HepG2 (cell line): ENCODE results near the gene CARHSP1. TPM values are rescaled to one million over a fixed set of nuclear protein-coding genes. Genes with fewer than 3 reads are reported as not detected.

Source experiments
- AHR ChIP-seq: IDR thresholded peaks from 2 replicates; pipeline ENCODE4 v1.6.1; 2018; ENCODE audit warnings: missing genetic modification reagents, missing compliant biosample characterization
- FOXK2 ChIP-seq: fragments of 450-650 bp; IDR thresholded peaks from 2 replicates; pipeline ENCODE4 v1.6.1; 2016
- GABPA ChIP-seq, 2 experiments: IDR thresholded peaks; 2 replicates each; pipeline ENCODE4 v1.6.1; 2011 to 2016; ENCODE audit warnings: low read depth in 2 of 2, low read length in 1 of 2, missing biosample characterization in 1 of 2, missing genetic modification characterization in 1 of 2
- KLF6 ChIP-seq: IDR thresholded peaks from 2 replicates; pipeline ENCODE4 v1.8.0; 2016; ENCODE audit warnings: missing biosample characterization, missing genetic modification reagents
- MXD4 ChIP-seq: IDR thresholded peaks from 2 replicates; pipeline ENCODE4 v1.6.1; 2016; ENCODE audit warnings: mild to moderate bottlenecking, missing biosample characterization, missing genetic modification reagents
- NCOA1 ChIP-seq: sonication (generic); formaldehyde crosslinking; IDR thresholded peaks from 2 replicates; pipeline ENCODE4 v1.9.0; 2021; ENCODE audit warnings: missing genetic modification reagents
- PAF1 ChIP-seq: IDR thresholded peaks from 2 replicates; pipeline ENCODE4 v1.6.1; 2016; ENCODE audit warnings: missing genetic modification reagents, missing compliant biosample characterization
- RFX1 ChIP-seq: fragments of 450-650 bp; IDR thresholded peaks from 2 replicates; pipeline ENCODE4 v1.6.1; 2017
- TARDBP ChIP-seq: sonication (generic); formaldehyde crosslinking; IDR thresholded peaks from 2 replicates; pipeline ENCODE4 v1.8.0; 2022; ENCODE audit warnings: mild to moderate bottlenecking, missing genetic modification reagents
- TBL1XR1 ChIP-seq: fragments of 150-350 bp; IDR thresholded peaks from 2 replicates; pipeline ENCODE4 v1.6.1; 2014; ENCODE audit warnings: borderline replicate concordance, low read length; ENCODE audit not compliant: partially characterized antibody
- ZBTB21 ChIP-seq: sonication (generic); formaldehyde crosslinking; IDR thresholded peaks from 2 replicates; pipeline ENCODE4 v1.4.0; 2020; ENCODE audit warnings: missing genetic modification reagents
- ZNF260 ChIP-seq: sonication (generic); formaldehyde crosslinking; IDR thresholded peaks from 2 replicates; pipeline ENCODE4 v1.4.0; 2020; ENCODE audit warnings: missing genetic modification reagents, low read depth, mild to moderate bottlenecking, borderline replicate concordance
- ZNF879 ChIP-seq: sonication (generic); formaldehyde crosslinking; IDR thresholded peaks from 2 replicates; pipeline ENCODE4 v1.8.1; 2023; ENCODE audit warnings: missing genetic modification reagents
- polyA plus RNA-seq, 8 experiments: library from polyadenylated mRNA; depleted of rRNA in 3 of 8; stranded (reverse) in 7 of 8; unstranded in 1 of 8; fragments of >200 nt; fragmentation: Illumina TruSeq in 4 of 8; extraction: Trizol in 4 of 8; gene quantifications; 2 replicates each; pipeline versions ENCODE4 v1.2.1 to v1.2.3, GENCODE V29; 2011 to 2016; ENCODE audit warnings: low read depth in 4 of 8, missing spikeins in 1 of 8, mixed read lengths in 1 of 8; ENCODE audit not compliant: insufficient read depth in 1 of 8
- total RNA-seq, 5 experiments: library from RNA; depleted of rRNA; stranded (reverse); fragments of >200 nt; fragmentation: Illumina TruSeq; extraction: Trizol; gene quantifications; 2 replicates each; pipeline ENCODE4 v1.2.3, GENCODE V29; 2016; ENCODE audit warnings: low read depth in 1 of 5
- TF ChIP-seq, protein P1 (sequence below): sonication (generic); formaldehyde crosslinking; IDR thresholded peaks from 2 replicates; pipeline ENCODE4 v1.4.0; 2020; ENCODE audit warnings: mild to moderate bottlenecking, missing genetic modification reagents
- TF ChIP-seq, protein P2 (sequence below): sonication (generic); formaldehyde crosslinking; IDR thresholded peaks from 2 replicates; pipeline ENCODE4 v1.4.0; 2020; ENCODE audit warnings: missing genetic modification reagents, borderline replicate concordance
- TF ChIP-seq, protein P3 (sequence below): sonication (generic); formaldehyde crosslinking; IDR thresholded peaks from 2 replicates; pipeline ENCODE4 v1.4.0; 2020; ENCODE audit warnings: missing genetic modification reagents, mild to moderate bottlenecking, borderline replicate concordance

CARHSP1 gene
- total and polyA plus RNA-seq, 2 of the 13 experiments (the other 11 are each of a cell fraction or from before 2014, with no cell fraction given): 173 to 345 TPM

DNA sequence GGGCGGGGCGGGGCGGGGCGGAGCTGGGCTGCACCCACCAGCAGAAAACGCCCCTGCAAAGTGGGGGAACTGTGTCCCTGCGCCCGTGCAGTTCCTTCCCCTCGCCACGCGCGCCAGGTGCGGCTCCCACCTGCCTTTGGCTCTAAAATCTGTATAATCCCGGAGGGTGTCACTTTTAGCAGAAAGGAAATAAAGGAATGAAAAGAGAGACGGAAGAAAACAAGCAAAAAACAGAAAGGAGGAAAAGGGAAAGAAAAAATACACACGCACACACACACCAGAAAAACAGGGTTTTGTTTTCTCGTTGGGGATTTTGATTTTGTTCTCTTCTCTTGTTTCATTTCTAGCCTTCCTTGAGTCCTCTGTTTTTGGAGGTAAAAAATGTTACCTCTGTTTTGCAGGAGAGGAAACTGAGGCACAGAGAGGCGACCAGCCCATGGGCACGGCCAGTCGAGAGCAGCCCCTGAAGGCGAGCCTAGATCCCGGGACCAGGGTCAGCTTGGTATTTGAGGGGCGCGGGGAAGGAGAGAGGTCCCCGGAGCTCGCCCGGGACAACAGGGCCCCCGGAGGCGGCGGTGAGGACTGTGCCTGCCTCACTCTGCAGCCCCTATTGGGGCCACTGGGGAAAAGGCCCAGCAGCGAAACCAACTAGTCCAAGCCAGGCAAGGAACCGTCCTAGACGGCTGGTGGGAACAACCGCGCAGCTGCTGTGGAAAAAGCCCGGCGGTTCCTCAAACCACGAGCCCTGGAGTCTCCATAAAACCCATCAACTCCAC, 594 bp upstream of the CARHSP1 start (continued):
- TF ChIP-seq, protein P1, sequence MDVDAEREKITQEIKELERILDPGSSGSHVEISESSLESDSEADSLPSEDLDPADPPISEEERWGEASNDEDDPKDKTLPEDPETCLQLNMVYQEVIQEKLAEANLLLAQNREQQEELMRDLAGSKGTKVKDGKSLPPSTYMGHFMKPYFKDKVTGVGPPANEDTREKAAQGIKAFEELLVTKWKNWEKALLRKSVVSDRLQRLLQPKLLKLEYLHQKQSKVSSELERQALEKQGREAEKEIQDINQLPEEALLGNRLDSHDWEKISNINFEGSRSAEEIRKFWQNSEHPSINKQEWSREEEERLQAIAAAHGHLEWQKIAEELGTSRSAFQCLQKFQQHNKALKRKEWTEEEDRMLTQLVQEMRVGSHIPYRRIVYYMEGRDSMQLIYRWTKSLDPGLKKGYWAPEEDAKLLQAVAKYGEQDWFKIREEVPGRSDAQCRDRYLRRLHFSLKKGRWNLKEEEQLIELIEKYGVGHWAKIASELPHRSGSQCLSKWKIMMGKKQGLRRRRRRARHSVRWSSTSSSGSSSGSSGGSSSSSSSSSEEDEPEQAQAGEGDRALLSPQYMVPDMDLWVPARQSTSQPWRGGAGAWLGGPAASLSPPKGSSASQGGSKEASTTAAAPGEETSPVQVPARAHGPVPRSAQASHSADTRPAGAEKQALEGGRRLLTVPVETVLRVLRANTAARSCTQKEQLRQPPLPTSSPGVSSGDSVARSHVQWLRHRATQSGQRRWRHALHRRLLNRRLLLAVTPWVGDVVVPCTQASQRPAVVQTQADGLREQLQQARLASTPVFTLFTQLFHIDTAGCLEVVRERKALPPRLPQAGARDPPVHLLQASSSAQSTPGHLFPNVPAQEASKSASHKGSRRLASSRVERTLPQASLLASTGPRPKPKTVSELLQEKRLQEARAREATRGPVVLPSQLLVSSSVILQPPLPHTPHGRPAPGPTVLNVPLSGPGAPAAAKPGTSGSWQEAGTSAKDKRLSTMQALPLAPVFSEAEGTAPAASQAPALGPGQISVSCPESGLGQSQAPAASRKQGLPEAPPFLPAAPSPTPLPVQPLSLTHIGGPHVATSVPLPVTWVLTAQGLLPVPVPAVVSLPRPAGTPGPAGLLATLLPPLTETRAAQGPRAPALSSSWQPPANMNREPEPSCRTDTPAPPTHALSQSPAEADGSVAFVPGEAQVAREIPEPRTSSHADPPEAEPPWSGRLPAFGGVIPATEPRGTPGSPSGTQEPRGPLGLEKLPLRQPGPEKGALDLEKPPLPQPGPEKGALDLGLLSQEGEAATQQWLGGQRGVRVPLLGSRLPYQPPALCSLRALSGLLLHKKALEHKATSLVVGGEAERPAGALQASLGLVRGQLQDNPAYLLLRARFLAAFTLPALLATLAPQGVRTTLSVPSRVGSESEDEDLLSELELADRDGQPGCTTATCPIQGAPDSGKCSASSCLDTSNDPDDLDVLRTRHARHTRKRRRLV: 0 out of 2 replicates have a peak, but pooled peaks have one; percentile 17
- peak; percentile 60; the same call in 1 of the 2 replicates for TF ChIP-seq MXD4 (CRISPR knock-in tag)
- TF ChIP-seq TARDBP (CRISPR knock-in tag): peak; percentile 62; the same call in 1 of the 2 replicates
- TF ChIP-seq GABPA (IDR thresholded peaks at IDR 0.05; ENCODE audit: low read depth, low read length): no peak
- no peak for TF ChIP-seq GABPA (CRISPR knock-in tag; IDR thresholded peaks at IDR 0.05; ENCODE audit: low read depth)
- no peak; the same call in 1 of the 2 replicates for TF ChIP-seq ZBTB21 (CRISPR knock-in tag)
- peak; percentile 67; the same call in 1 of the 2 replicates for TF ChIP-seq NCOA1 (CRISPR knock-in tag)
- no peak for TF ChIP-seq TBL1XR1
- peak; percentile 25; the same call in 1 of the 2 replicates for TF ChIP-seq FOXK2
- TF ChIP-seq, protein P2, sequence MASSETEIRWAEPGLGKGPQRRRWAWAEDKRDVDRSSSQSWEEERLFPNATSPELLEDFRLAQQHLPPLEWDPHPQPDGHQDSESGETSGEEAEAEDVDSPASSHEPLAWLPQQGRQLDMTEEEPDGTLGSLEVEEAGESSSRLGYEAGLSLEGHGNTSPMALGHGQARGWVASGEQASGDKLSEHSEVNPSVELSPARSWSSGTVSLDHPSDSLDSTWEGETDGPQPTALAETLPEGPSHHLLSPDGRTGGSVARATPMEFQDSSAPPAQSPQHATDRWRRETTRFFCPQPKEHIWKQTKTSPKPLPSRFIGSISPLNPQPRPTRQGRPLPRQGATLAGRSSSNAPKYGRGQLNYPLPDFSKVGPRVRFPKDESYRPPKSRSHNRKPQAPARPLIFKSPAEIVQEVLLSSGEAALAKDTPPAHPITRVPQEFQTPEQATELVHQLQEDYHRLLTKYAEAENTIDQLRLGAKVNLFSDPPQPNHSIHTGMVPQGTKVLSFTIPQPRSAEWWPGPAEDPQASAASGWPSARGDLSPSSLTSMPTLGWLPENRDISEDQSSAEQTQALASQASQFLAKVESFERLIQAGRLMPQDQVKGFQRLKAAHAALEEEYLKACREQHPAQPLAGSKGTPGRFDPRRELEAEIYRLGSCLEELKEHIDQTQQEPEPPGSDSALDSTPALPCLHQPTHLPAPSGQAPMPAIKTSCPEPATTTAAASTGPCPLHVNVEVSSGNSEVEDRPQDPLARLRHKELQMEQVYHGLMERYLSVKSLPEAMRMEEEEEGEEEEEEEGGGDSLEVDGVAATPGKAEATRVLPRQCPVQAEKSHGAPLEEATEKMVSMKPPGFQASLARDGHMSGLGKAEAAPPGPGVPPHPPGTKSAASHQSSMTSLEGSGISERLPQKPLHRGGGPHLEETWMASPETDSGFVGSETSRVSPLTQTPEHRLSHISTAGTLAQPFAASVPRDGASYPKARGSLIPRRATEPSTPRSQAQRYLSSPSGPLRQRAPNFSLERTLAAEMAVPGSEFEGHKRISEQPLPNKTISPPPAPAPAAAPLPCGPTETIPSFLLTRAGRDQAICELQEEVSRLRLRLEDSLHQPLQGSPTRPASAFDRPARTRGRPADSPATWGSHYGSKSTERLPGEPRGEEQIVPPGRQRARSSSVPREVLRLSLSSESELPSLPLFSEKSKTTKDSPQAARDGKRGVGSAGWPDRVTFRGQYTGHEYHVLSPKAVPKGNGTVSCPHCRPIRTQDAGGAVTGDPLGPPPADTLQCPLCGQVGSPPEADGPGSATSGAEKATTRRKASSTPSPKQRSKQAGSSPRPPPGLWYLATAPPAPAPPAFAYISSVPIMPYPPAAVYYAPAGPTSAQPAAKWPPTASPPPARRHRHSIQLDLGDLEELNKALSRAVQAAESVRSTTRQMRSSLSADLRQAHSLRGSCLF (CRISPR knock-in tag): no peak
- TF ChIP-seq RFX1: no peak
- peak; percentile 50; the same call in 1 of the 2 replicates for TF ChIP-seq AHR (CRISPR knock-in tag)
- TF ChIP-seq KLF6 (CRISPR knock-in tag): no peak
- TF ChIP-seq ZNF879 (CRISPR knock-in tag): peak; percentile 94
- no peak for TF ChIP-seq ZNF260 (CRISPR knock-in tag)
- TF ChIP-seq PAF1 (CRISPR knock-in tag): no peak
- TF ChIP-seq, protein P3, sequence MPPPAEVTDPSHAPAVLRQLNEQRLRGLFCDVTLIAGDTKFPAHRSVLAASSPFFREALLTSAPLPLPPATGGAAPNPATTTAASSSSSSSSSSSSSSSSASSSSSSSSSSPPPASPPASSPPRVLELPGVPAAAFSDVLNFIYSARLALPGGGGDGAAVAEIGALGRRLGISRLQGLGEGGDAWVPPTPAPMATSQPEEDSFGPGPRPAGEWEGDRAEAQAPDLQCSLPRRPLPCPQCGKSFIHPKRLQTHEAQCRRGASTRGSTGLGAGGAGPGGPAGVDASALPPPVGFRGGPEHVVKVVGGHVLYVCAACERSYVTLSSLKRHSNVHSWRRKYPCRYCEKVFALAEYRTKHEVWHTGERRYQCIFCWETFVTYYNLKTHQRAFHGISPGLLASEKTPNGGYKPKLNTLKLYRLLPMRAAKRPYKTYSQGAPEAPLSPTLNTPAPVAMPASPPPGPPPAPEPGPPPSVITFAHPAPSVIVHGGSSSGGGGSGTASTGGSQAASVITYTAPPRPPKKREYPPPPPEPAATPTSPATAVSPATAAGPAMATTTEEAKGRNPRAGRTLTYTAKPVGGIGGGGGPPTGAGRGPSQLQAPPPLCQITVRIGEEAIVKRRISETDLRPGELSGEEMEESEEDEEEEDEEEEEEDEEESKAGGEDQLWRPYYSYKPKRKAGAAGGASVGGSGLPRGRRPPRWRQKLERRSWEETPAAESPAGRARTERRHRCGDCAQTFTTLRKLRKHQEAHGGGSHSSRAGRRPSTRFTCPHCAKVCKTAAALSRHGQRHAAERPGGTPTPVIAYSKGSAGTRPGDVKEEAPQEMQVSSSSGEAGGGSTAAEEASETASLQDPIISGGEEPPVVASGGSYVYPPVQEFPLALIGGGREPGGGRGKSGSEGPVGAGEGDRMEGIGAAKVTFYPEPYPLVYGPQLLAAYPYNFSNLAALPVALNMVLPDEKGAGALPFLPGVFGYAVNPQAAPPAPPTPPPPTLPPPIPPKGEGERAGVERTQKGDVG: 0 out of 2 replicates have a peak, but pooled peaks have one; percentile 40
